ENCODE results near the gene KDM6A.
"Not testable (repeated sequence)": the region's sequence is repeated elsewhere in the genome, so short reads cannot be mapped to it uniquely, and the experiment has no call there.

Gene KDM6A

GRCh38 chrX:45110494-45110893 lies 237.5 kb downstream of the KDM6A start:
- DNase-seq (ENCODE audit: low spot score), result no peak

- no peak for DNase-seq (ENCODE audit: low spot score)
Measured at GRCh38 chrX:45126158-45126557, 253.2 kb downstream of the KDM6A start.

GRCh38 chrX:45128896-45129454 lies 256.0 kb downstream of the KDM6A start:
- DNase-seq (ENCODE audit: low spot score), result no peak

- DNase-seq (ENCODE audit: low spot score), result no peak
Measured at GRCh38 chrX:45133465-45133864, 260.5 kb downstream of the KDM6A start.

- no peak for DNase-seq (ENCODE audit: low spot score)
Measured at GRCh38 chrX:45134315-45134731, 261.3 kb downstream of the KDM6A start.

- no peak for DNase-seq (ENCODE audit: low spot score)
Measured at GRCh38 chrX:45134775-45135174, 261.8 kb downstream of the KDM6A start.

GRCh38 chrX:45135391-45136075 lies 262.5 kb downstream of the KDM6A start:
- not testable (repeated sequence) for DNase-seq (ENCODE audit: low spot score)

- DNase-seq (ENCODE audit: low spot score), result no peak
Measured at GRCh38 chrX:45137531-45137930, 264.5 kb downstream of the KDM6A start.

GRCh38 chrX:45138525-45138924 lies 265.5 kb downstream of the KDM6A start:
- DNase-seq (ENCODE audit: low spot score), result no peak

- DNase-seq (ENCODE audit: low spot score), result no peak
Measured at GRCh38 chrX:45140812-45141211, 267.8 kb downstream of the KDM6A start.

- peak; percentile 19 for DNase-seq (ENCODE audit: low spot score)
Measured at GRCh38 chrX:45142185-45142584, 269.2 kb downstream of the KDM6A start.

GRCh38 chrX:45143455-45143854 lies 270.5 kb downstream of the KDM6A start:
- no peak for DNase-seq (ENCODE audit: low spot score)

GRCh38 chrX:45145492-45146215 lies 272.7 kb downstream of the KDM6A start:
- DNase-seq (ENCODE audit: low spot score), result no peak

- DNase-seq (ENCODE audit: low spot score), result no peak
Measured at GRCh38 chrX:45150821-45151220, 277.8 kb downstream of the KDM6A start.

- no peak for DNase-seq (ENCODE audit: low spot score)
Measured at GRCh38 chrX:45154033-45154360, 281.0 kb downstream of the KDM6A start.

- DNase-seq (ENCODE audit: low spot score), result no peak
Measured at GRCh38 chrX:45154462-45154861, 281.5 kb downstream of the KDM6A start.

GRCh38 chrX:45157647-45158046 lies 284.7 kb downstream of the KDM6A start:
- DNase-seq (ENCODE audit: low spot score), result no peak
